GM06990 (cell line): ENCODE results near the gene SWI5.

Experiments
- DNase-seq: peaks from one replicate; pipeline ENCODE4 v3.0.0-alpha.2; 2011; ENCODE audit not compliant: insufficient read length; ENCODE audit errors: extremely low read depth
- H3K27me3 ChIP-seq: replicated peaks from 2 replicates; pipeline ENCODE4 v1.6.0; 2011; ENCODE audit warnings: low read length; ENCODE audit not compliant: control insufficient read depth, insufficient read depth
- H3K36me3 ChIP-seq: 2 replicates; pipeline ENCODE4 v1.5.1; 2011; ENCODE audit warnings: low read length; ENCODE audit not compliant: control insufficient read depth, insufficient read depth
- H3K4me3 ChIP-seq: replicated peaks from 2 replicates; pipeline ENCODE4 v1.5.1; 2011; ENCODE audit warnings: low read depth, mild to moderate bottlenecking, control low read depth, low read length
- CTCF ChIP-seq: IDR thresholded peaks from 2 replicates; pipeline ENCODE4 v1.5.1; 2011; ENCODE audit warnings: low read length, control low read depth, mild to moderate bottlenecking, inconsistent platforms; ENCODE audit not compliant: insufficient read depth, poor library complexity, severe bottlenecking

The SWI5 gene

GRCh38 chr9:128286440-128286839 lies 10.4 kb downstream of the SWI5 start:
- no peak for TF ChIP-seq CTCF
- DNase-seq, result no peak
- Histone ChIP-seq H3K36me3 (peaks cover 9% of the 10 kb centered on the region), H3K27me3 (no peaks in the 10 kb centered on the region), H3K4me3 (no peak overlapping the region)

DNA sequence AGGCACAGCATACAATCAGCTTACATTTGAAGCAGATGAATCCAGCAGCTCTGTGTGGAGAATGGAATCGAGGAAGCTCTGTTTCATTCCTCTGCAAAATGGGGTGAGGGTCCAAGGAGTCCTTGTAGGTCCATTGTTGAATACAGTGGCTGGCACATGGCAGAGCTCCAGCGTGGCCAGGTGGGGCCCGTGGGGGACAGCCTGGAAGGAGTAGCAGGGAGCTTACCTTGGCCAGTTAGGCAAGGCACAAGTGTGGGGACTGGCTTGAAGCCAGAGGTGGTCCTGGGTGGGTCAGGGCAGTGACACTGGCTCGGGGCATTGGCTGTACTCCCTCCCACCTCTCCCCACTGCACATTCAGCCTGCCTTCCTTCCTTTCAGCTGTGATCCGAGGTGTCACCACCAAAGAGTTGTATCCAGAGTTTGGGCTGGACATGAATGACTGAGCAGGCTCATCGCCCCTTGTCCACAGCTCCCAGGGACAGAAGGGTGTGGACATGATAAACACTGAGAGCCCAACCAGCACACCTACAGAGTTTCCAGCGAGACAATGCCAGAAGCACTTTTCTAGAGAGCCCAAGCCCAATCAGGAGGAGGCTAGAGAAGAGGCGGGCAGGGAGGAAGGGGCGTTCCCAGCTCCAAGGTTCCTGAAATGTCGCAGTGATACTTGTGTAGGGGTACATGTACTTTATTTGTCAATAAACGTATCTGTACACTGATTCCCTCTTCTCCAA lies 12.4 kb downstream of the SWI5 start:
- Histone ChIP-seq H3K27me3 (no peaks in the 10 kb centered on the region), H3K4me3 (no peak overlapping the region), H3K36me3 (peaks cover 9% of the 10 kb centered on the region)
- DNase-seq, result no peak
- no peak for TF ChIP-seq CTCF

DNA sequence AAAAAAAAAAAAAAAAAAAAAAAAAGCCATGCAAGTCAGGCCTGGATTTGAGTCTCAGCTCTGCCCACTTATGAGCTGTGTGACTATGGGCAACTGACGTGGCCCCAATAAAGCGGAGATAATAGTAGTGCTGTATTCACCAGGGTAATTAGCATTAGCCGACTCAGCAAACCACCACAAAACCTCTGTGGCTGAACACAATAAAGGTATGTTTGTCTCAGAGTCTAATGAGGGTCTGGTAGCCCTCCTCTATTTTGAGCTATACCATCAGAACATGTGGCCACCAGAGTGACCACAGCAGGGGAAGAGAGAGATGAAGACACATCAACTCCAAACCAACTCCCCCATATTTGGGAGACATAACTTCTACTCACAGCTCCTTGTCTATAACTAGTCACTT lies 15.9 kb downstream of the SWI5 start:
- peaks cover 3% of the 10 kb centered on the region; the same call in 1 of the 2 replicates for H3K36me3 ChIP-seq
- no peak overlapping the region for H3K4me3 ChIP-seq
- no peak for TF ChIP-seq CTCF
- no peak for DNase-seq
- no peaks in the 10 kb centered on the region for H3K27me3 ChIP-seq

- Histone ChIP-seq H3K27me3 (no peaks in the 10 kb centered on the region), H3K36me3 (peaks cover 2% of the 10 kb centered on the region; the same call in 1 of the 2 replicates), H3K4me3 (no peak overlapping the region)
- no peak for TF ChIP-seq CTCF
- no peak for DNase-seq
These were observed 17.0 kb downstream of the SWI5 start for GRCh38 chr9:128293091-128293490.

GRCh38 chr9:128294142-128294541 lies 18.1 kb downstream of the SWI5 start:
- H3K27me3 ChIP-seq, result no peaks in the 10 kb centered on the region
- no peak for TF ChIP-seq CTCF
- no peaks in the 10 kb centered on the region for H3K36me3 ChIP-seq
- no peak overlapping the region for H3K4me3 ChIP-seq
- no peak for DNase-seq
